SK-N-SH (cell line): ENCODE data around the gene UBE2N. TPM values are rescaled to one million over a fixed set of nuclear protein-coding genes. Genes with fewer than 3 reads are reported as not detected.

Source experiments
- CTCF ChIA-PET: fragments of 300-600, 350-600 bp; formaldehyde crosslinking; extraction: SDS; loops from one replicate; lab custom pipeline; 2021; lab: Yijun Ruan, JAX
- POLR2A ChIA-PET: fragments of 350-600 bp; sonication (Branson Sonifier 250); formaldehyde crosslinking; extraction: SDS; loops from one replicate; lab custom pipeline; 2020; ENCODE audit warnings: antibody characterized with exemption, inconsistent platforms; lab: Yijun Ruan, JAX
- DNase-seq: peaks from one replicate; pipeline ENCODE4 v3.0.0; 2012
- H2AFZ ChIP-seq: fragments of 200-600 bp; sonication (generic); 2 replicates; pipeline ENCODE4 v1.8.1; 2016; ENCODE audit warnings: antibody characterized with exemption, mild to moderate bottlenecking, low read depth
- H3F3A ChIP-seq: fragments of 200-600 bp; sonication (generic); replicated peaks from 2 replicates; pipeline ENCODE3; 2016; ENCODE audit warnings: antibody characterized with exemption, mild to moderate bottlenecking; ENCODE audit not compliant: insufficient read depth
- H3K27ac ChIP-seq, 2 experiments: fragments of 200-500 bp in 1 of 2; fragments of 200-600 bp in 1 of 2; sonication (Bioruptor generic) in 1 of 2; sonication (generic), shearing (Covaris generic) in 1 of 2; 2 replicates each; pipeline versions ENCODE4 v1.5.1 to v1.6.1; 2014 to 2016; ENCODE audit warnings: low read depth in 2 of 2, inconsistent platforms in 1 of 2, low read length in 1 of 2, mild to moderate bottlenecking in 1 of 2, mixed read lengths in 1 of 2
- H3K27me3 ChIP-seq: fragments of 200-600 bp; sonication (generic), shearing (Covaris generic); 2 replicates; pipeline ENCODE4 v1.6.1; 2016; ENCODE audit warnings: mixed run types; ENCODE audit not compliant: insufficient read depth
- H3K36me3 ChIP-seq, 2 experiments: fragments of 200-500 bp in 1 of 2; fragments of 200-600 bp in 1 of 2; sonication (Bioruptor generic) in 1 of 2; sonication (generic) in 1 of 2; replicated peaks in 1 of 2; 2 replicates each; pipeline versions ENCODE3 to v1.5.1; 2014 to 2016; ENCODE audit warnings: low read length in 1 of 2, mild to moderate bottlenecking in 1 of 2; ENCODE audit not compliant: insufficient read depth in 2 of 2, control insufficient read depth in 1 of 2
- H3K4me1 ChIP-seq, 2 experiments: fragments of 200-500 bp in 1 of 2; fragments of 200-600 bp in 1 of 2; sonication (Bioruptor generic) in 1 of 2; sonication (generic), shearing (Covaris generic) in 1 of 2; 2 replicates each; pipeline versions ENCODE4 v1.5.1 to v1.6.1; 2014 to 2016; ENCODE audit warnings: low read depth in 1 of 2, low read length in 1 of 2, mixed run types in 1 of 2; ENCODE audit not compliant: insufficient read depth in 2 of 2, control insufficient read depth in 1 of 2
- H3K4me2 ChIP-seq: fragments of 200-600 bp; sonication (generic), shearing (Covaris generic); 2 replicates; pipeline ENCODE4 v1.6.1; 2017; ENCODE audit warnings: mixed run types
- H3K4me3 ChIP-seq, 2 experiments: fragments of 200-500 bp in 1 of 2; fragments of 200-600 bp in 1 of 2; sonication (Bioruptor generic) in 1 of 2; sonication (generic), shearing (Covaris generic) in 1 of 2; 2 replicates each; pipeline versions ENCODE4 v1.5.1 to v1.8.1; 2014 to 2016; ENCODE audit warnings: low read depth in 2 of 2, inconsistent platforms in 1 of 2, low read length in 1 of 2, mild to moderate bottlenecking in 1 of 2, mixed read lengths in 1 of 2, moderate library complexity in 1 of 2
- H3K79me2 ChIP-seq: fragments of 200-600 bp; sonication (generic); 2 replicates; pipeline ENCODE4 v1.8.1; 2017; ENCODE audit warnings: mild to moderate bottlenecking; ENCODE audit not compliant: insufficient read depth
- H3K9ac ChIP-seq: fragments of 200-600 bp; sonication (generic); 2 replicates; pipeline ENCODE4 v1.6.1; 2017; ENCODE audit warnings: mixed run types
- H3K9me2 ChIP-seq: fragments of 200-600 bp; sonication (generic); 2 replicates; pipeline ENCODE4 v1.6.1; 2017; ENCODE audit warnings: mixed run types
- H3K9me3 ChIP-seq: fragments of 200-600 bp; sonication (generic); 2 replicates; pipeline ENCODE4 v1.6.1; 2017; ENCODE audit warnings: mixed run types, mild to moderate bottlenecking, moderate library complexity
- H4K20me1 ChIP-seq: fragments of 200-600 bp; sonication (generic); 2 replicates; pipeline ENCODE4 v1.6.1; 2017; ENCODE audit warnings: mild to moderate bottlenecking, mixed run types; ENCODE audit not compliant: insufficient read depth
- CHD2 ChIP-seq: fragments of 150-350 bp; IDR thresholded peaks from 2 replicates; pipeline ENCODE4 v1.6.1; 2018; ENCODE audit warnings: low read length; ENCODE audit not compliant: partially characterized antibody
- CTCF ChIP-seq: fragments of 200-600 bp; sonication (generic); IDR thresholded peaks from 2 replicates; pipeline ENCODE4 v1.6.1; 2017; ENCODE audit warnings: antibody characterized with exemption, mild to moderate bottlenecking, moderate library complexity
- EZH2phosphoT487 ChIP-seq: fragments of 200-600 bp; sonication (generic); IDR thresholded peaks from 2 replicates; pipeline ENCODE4 v1.6.1; 2017; ENCODE audit warnings: low read depth, mixed run types, mild to moderate bottlenecking, antibody characterized with exemption, moderate library complexity, borderline replicate concordance
- FOSL2 ChIP-seq: IDR thresholded peaks from 2 replicates; pipeline ENCODE4 v1.4.0; 2012; ENCODE audit warnings: low read depth, mild to moderate bottlenecking, moderate library complexity, borderline replicate concordance
- FOXJ3 ChIP-seq: sonication (generic); formaldehyde crosslinking; IDR thresholded peaks from 2 replicates; pipeline ENCODE4 v1.5.1; 2020; ENCODE audit warnings: mild to moderate bottlenecking, missing genetic modification reagents
- FOXM1 ChIP-seq: IDR thresholded peaks from 2 replicates; pipeline ENCODE4 v1.4.0; 2012; ENCODE audit warnings: low read depth, mild to moderate bottlenecking
- GABPA ChIP-seq: IDR thresholded peaks from 2 replicates; pipeline ENCODE4 v1.4.0; 2012; ENCODE audit warnings: low read depth, mild to moderate bottlenecking
- GATA2 ChIP-seq: sonication (generic); formaldehyde crosslinking; IDR thresholded peaks from 2 replicates; pipeline ENCODE4 v1.5.0; 2020; ENCODE audit warnings: mild to moderate bottlenecking, missing genetic modification reagents
- NFIC ChIP-seq: IDR thresholded peaks from 2 replicates; pipeline ENCODE4 v1.4.0; 2012; ENCODE audit warnings: borderline replicate concordance
- REST ChIP-seq: IDR thresholded peaks from 2 replicates; pipeline ENCODE4 v1.6.1; 2012; ENCODE audit warnings: mild to moderate bottlenecking, low read depth, low read length, moderate library complexity
- RFX5 ChIP-seq: IDR thresholded peaks from 2 replicates; pipeline ENCODE4 v1.6.1; 2012; ENCODE audit warnings: mild to moderate bottlenecking, improper control_type of control experiment, low read length
- RXRA ChIP-seq: IDR thresholded peaks from 2 replicates; pipeline ENCODE4 v1.4.0; 2012; ENCODE audit warnings: low read depth, mild to moderate bottlenecking, borderline replicate concordance
- TCF12 ChIP-seq: IDR thresholded peaks from 2 replicates; pipeline ENCODE4 v1.4.0; 2012
- USF2 ChIP-seq: fragments of 150-350 bp; IDR thresholded peaks from 2 replicates; pipeline ENCODE4 v1.6.1; 2017; ENCODE audit warnings: antibody characterized with exemption, low read length, low read depth, borderline replicate concordance
- YY1 ChIP-seq: IDR thresholded peaks from 2 replicates; pipeline ENCODE4 v1.4.0; 2012; ENCODE audit warnings: low read depth, mild to moderate bottlenecking
- ZBTB33 ChIP-seq: IDR thresholded peaks from 2 replicates; pipeline ENCODE4 v1.4.0; 2012; ENCODE audit warnings: low read depth, borderline replicate concordance
- WGBS: methylation state at CpG from one replicate; pipeline ENCODE4 v1.1.6; 2017; ENCODE audit warnings: low lambda C conversion rate; 5-methylcytosine and 5-hydroxymethylcytosine counted together
- polyA plus RNA-seq, 3 experiments: library from polyadenylated mRNA; depleted of rRNA; stranded (reverse); fragments of >200 nt; gene quantifications; 2 replicates each; pipeline ENCODE4 v1.2.3, GENCODE V29; 2012

The UBE2N gene
- polyA plus RNA-seq, 1 of the 3 experiments (the other 2 are of a cell fraction): 102 TPM

GRCh38 chr12:93484315-93484981 is 42.7 kb upstream of the UBE2N start:
- H3K9ac ChIP-seq: no peak overlapping the region
- no peaks in the 10 kb centered on the region for H3K27me3 ChIP-seq
- H3K79me2 ChIP-seq: peaks cover 11% of the 10 kb centered on the region
- no peaks in the 10 kb centered on the region for H3F3A ChIP-seq
- no peak for DNase-seq
- ChIA-PET POLR2A (no interaction called here), CTCF (no interaction called here)
- H3K27ac ChIP-seq: no peak overlapping the region
- peaks cover 39 to 71% of the 10 kb centered on the region in 2 experiments for H3K36me3 ChIP-seq
- 78% methylated on average over 8 of the region's 8 CpGs for WGBS
- H3K9me2 ChIP-seq: no peaks in the 10 kb centered on the region
- H3K4me1 ChIP-seq: no peaks in the 10 kb centered on the region
- H3K4me2 ChIP-seq: no peak overlapping the region
- TF ChIP-seq FOSL2 (peak; percentile 6; the same call in 1 of the 2 replicates), RXRA (peak; percentile 31; the same call in 1 of the 2 replicates), FOXJ3 (no peak)
- no peaks in the 10 kb centered on the region for H3K9me3 ChIP-seq
- peaks cover 2% of the 10 kb centered on the region; the same call in 1 of the 2 replicates for H4K20me1 ChIP-seq
- no peak overlapping the region for H2AFZ ChIP-seq
- no peak overlapping the region for H3K4me3 ChIP-seq

- WGBS: 97% methylated on average over 4 of the region's 4 CpGs
- CTCF ChIA-PET: interaction anchor here (0.7 to 1.0 kb wide), 2 partner anchors 20 to 499 kb away, joined by 3 read pairs; no protein-coding TSS in a partner anchor
- TF ChIP-seq EZH2phosphoT487 (no peak), TCF12 (no peak), REST (no peak), GABPA (no peak), CHD2 (no peak), FOSL2 (no peak), RXRA (no peak), NFIC (no peak), CTCF (no peak), ZBTB33 (no peak), RFX5 (no peak), FOXJ3 (no peak), GATA2 (no peak), FOXM1 (no peak), USF2 (no peak), YY1 (no peak)
These were observed 41.5 kb upstream of the UBE2N start for GRCh38 chr12:93483151-93483807.

More at GRCh38 chr12:93483151-93483807, 41.5 kb upstream of the UBE2N start:
- no peak overlapping the region for H2AFZ ChIP-seq
- peaks cover 31 to 65% of the 10 kb centered on the region in 2 experiments for H3K36me3 ChIP-seq
- no peaks in the 10 kb centered on the region for H3F3A ChIP-seq
- POLR2A ChIA-PET: interaction anchor here (0.6 kb wide), 1 partner anchor 974 kb away, joined by 7 read pairs; no protein-coding TSS in a partner anchor
- H3K27me3 ChIP-seq: no peaks in the 10 kb centered on the region
- no peak overlapping the region for H3K9ac ChIP-seq
- no peaks in the 10 kb centered on the region for H3K9me2 ChIP-seq
- no peak overlapping the region for H3K27ac ChIP-seq
- peaks cover 2% of the 10 kb centered on the region; the same call in 1 of the 2 replicates for H4K20me1 ChIP-seq
- H3K4me2 ChIP-seq: no peak overlapping the region
- DNase-seq: no peak
- H3K4me1 ChIP-seq: no peaks in the 10 kb centered on the region
- no peak overlapping the region for H3K4me3 ChIP-seq
- H3K79me2 ChIP-seq: peaks cover 5% of the 10 kb centered on the region
- no peaks in the 10 kb centered on the region for H3K9me3 ChIP-seq
